HG03039 (cell line): ENCODE measurements around the gene CXCL6.

Experiments
- ATAC-seq: cut with Tn5 transposase; IDR thresholded peaks from one replicate; pipeline ENCODE4 v1.9.1; 2021; ENCODE audit warnings: mild to moderate bottlenecking, moderate library complexity; ENCODE audit not compliant: unreplicated experiment

Gene CXCL6

GRCh38 chr4:73865431-73866096 lies 29.1 kb downstream of the CXCL6 start:
- no peak for ATAC-seq

- no peak for ATAC-seq
Observed at GRCh38 chr4:73866246-73866645, 29.8 kb downstream of the CXCL6 start.

GRCh38 chr4:73867783-73868182 lies 31.3 kb downstream of the CXCL6 start:
- ATAC-seq: no peak

- no peak for ATAC-seq
Observed at GRCh38 chr4:73868206-73869129, 32.0 kb downstream of the CXCL6 start.

- ATAC-seq: no peak
Observed at GRCh38 chr4:73869130-73870055, 32.9 kb downstream of the CXCL6 start, which contains the start of gene CXCL1. Gene CXCL1, plus strand, starts transcription at chr4:73869393. Its CDS starts 78 bp downstream, at chr4:73869471.

GRCh38 chr4:73870260-73870659 lies 33.8 kb downstream of the CXCL6 start:
- no peak for ATAC-seq

GRCh38 chr4:73870768-73871167 lies 34.3 kb downstream of the CXCL6 start:
- ATAC-seq: no peak

- no peak for ATAC-seq
Observed at GRCh38 chr4:73871511-73872310, 35.2 kb downstream of the CXCL6 start.

GRCh38 chr4:73872316-73873108 lies 36.0 kb downstream of the CXCL6 start:
- ATAC-seq: no peak

- ATAC-seq: no peak
Observed at GRCh38 chr4:73874386-73874785, 37.9 kb downstream of the CXCL6 start.

- no peak for ATAC-seq
Observed at GRCh38 chr4:73875401-73875800, 38.9 kb downstream of the CXCL6 start.

GRCh38 chr4:73883306-73883705 lies 46.8 kb downstream of the CXCL6 start:
- ATAC-seq: no peak

- ATAC-seq: no peak
Observed at GRCh38 chr4:73885574-73886267, 49.2 kb downstream of the CXCL6 start.
